DOHH2 (cell line): ENCODE measurements around the gene UBN1.

Experiments
- H3F3A ChIP-seq: fragments of 200-600 bp; sonication (generic), shearing (Covaris generic); 2 replicates; pipeline ENCODE4 v1.6.0; 2016; ENCODE audit warnings: antibody characterized with exemption, mild to moderate bottlenecking; ENCODE audit not compliant: control insufficient read depth, insufficient read depth
- H3K27ac ChIP-seq: fragments of 200-600 bp; sonication (generic); 2 replicates; pipeline ENCODE4 v1.5.1; 2014; ENCODE audit warnings: low read depth, mild to moderate bottlenecking, low read length, moderate library complexity
- H3K27me3 ChIP-seq: fragments of 200-600 bp; sonication (generic); 2 replicates; pipeline ENCODE4 v1.6.1; 2014; ENCODE audit warnings: mild to moderate bottlenecking, low read length, mixed read lengths; ENCODE audit not compliant: control insufficient read depth
- H3K36me3 ChIP-seq: fragments of 200-600 bp; sonication (generic); 2 replicates; pipeline ENCODE4 v1.6.1; 2014; ENCODE audit warnings: mild to moderate bottlenecking, low read length, moderate library complexity, mixed read lengths; ENCODE audit not compliant: control insufficient read depth
- H3K4me1 ChIP-seq: fragments of 200-600 bp; sonication (generic); 2 replicates; pipeline ENCODE4 v1.6.1; 2014; ENCODE audit warnings: mild to moderate bottlenecking, low read length, mixed read lengths; ENCODE audit not compliant: control insufficient read depth
- H3K4me2 ChIP-seq: fragments of 200-600 bp; sonication (generic); 2 replicates; pipeline ENCODE4 v1.6.0; 2014; ENCODE audit warnings: mild to moderate bottlenecking, low read length, moderate library complexity
- H3K4me3 ChIP-seq: fragments of 200-600 bp; sonication (generic); 2 replicates; pipeline ENCODE4 v1.5.1; 2014; ENCODE audit warnings: mild to moderate bottlenecking, low read length, mixed read lengths
- H3K79me2 ChIP-seq: fragments of 200-600 bp; sonication (generic); 2 replicates; pipeline ENCODE4 v1.6.1; 2014; ENCODE audit warnings: mild to moderate bottlenecking, low read length, mixed read lengths; ENCODE audit not compliant: control insufficient read depth
- H3K9me2 ChIP-seq: fragments of 200-600 bp; sonication (generic); replicated peaks from 2 replicates; pipeline ENCODE4 v1.6.1; 2014; ENCODE audit warnings: mild to moderate bottlenecking, low read length, mixed read lengths; ENCODE audit not compliant: control insufficient read depth
- H3K9me3 ChIP-seq: fragments of 200-600 bp; sonication (generic); 2 replicates; pipeline ENCODE4 v1.6.1; 2014; ENCODE audit warnings: antibody characterized with exemption, low read length, mixed read lengths; ENCODE audit not compliant: control insufficient read depth, insufficient read depth
- H4K20me1 ChIP-seq: fragments of 200-600 bp; sonication (generic); 2 replicates; pipeline ENCODE4 v1.6.0; 2014; ENCODE audit warnings: low read depth, mild to moderate bottlenecking, antibody characterized with exemption, low read length, moderate library complexity; ENCODE audit not compliant: control insufficient read depth, insufficient read depth
- CTCF ChIP-seq: fragments of 200-600 bp; sonication (generic); IDR thresholded peaks from one replicate; pipeline ENCODE4 v1.5.1; 2014; ENCODE audit warnings: antibody characterized with exemption, mild to moderate bottlenecking, low read depth, low read length; ENCODE audit not compliant: poor library complexity, severe bottlenecking
- EZH2phosphoT487 ChIP-seq: fragments of 200-600 bp; sonication (generic); IDR thresholded peaks from 2 replicates; pipeline ENCODE4 v1.6.1; 2017; ENCODE audit warnings: borderline replicate concordance, mild to moderate bottlenecking, antibody characterized with exemption, low read length, moderate library complexity, mixed read lengths

UBN1 gene

GRCh38 chr16:4859900-4860255 is 12.6 kb downstream of the UBN1 start:
- peaks cover 4% of the 10 kb centered on the region; the same call in 1 of the 2 replicates for H4K20me1 ChIP-seq
- no peaks in the 10 kb centered on the region for H3F3A ChIP-seq
- no peak overlapping the region for H3K4me3 ChIP-seq
- no peak overlapping the region for H3K27ac ChIP-seq
- no peaks in the 10 kb centered on the region for H3K9me3 ChIP-seq
- H3K4me1 ChIP-seq = no peaks in the 10 kb centered on the region
- peaks cover 91% of the 10 kb centered on the region for H3K36me3 ChIP-seq
- TF ChIP-seq EZH2phosphoT487 (no peak), CTCF (no peak)
- no peaks in the 10 kb centered on the region for H3K9me2 ChIP-seq
- no peaks in the 10 kb centered on the region for H3K27me3 ChIP-seq
- H3K79me2 ChIP-seq = peaks cover 59% of the 10 kb centered on the region
- no peak overlapping the region for H3K4me2 ChIP-seq

- Histone ChIP-seq H3K9me3 (no peaks in the 10 kb centered on the region), H3K36me3 (peaks cover 83% of the 10 kb centered on the region), H3K4me2 (no peak overlapping the region), H3K79me2 (peaks cover 63% of the 10 kb centered on the region), H4K20me1 (peaks cover 4% of the 10 kb centered on the region; the same call in 1 of the 2 replicates), H3F3A (no peaks in the 10 kb centered on the region), H3K4me1 (no peaks in the 10 kb centered on the region), H3K27me3 (no peaks in the 10 kb centered on the region), H3K4me3 (no peak overlapping the region), H3K27ac (no peak overlapping the region), H3K9me2 (no peaks in the 10 kb centered on the region)
- TF ChIP-seq CTCF (no peak), EZH2phosphoT487 (no peak)
These were observed 13.6 kb downstream of the UBN1 start for GRCh38 chr16:4860727-4861342.

DNA sequence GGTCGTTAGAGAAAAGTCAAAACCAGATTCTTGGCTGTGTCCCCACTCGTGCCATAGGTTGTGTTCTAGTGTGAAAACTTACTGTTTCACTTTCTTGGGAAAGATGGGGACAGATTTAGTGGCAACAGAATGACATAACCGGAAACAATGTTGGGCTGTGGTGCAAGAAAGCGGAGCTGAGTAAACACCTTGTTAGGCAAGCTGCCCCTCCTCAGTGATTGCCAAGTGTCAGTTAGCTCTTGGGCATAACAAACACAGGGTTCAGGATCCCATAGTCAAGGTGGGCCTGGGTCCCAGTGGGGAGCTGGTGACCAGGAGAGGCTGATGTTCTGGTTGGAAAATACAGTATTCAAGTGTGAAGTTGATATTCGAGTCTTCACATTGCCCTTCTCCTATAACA is 15.4 kb downstream of the UBN1 start:
- H3K36me3 ChIP-seq = peaks cover 69% of the 10 kb centered on the region
- H3K27ac ChIP-seq = no peak overlapping the region
- H3K4me2 ChIP-seq = no peak overlapping the region

More for the DNA sequence above, 15.4 kb downstream of the UBN1 start:
- Histone ChIP-seq H3K4me1 (no peaks in the 10 kb centered on the region), H4K20me1 (peaks cover 4% of the 10 kb centered on the region; the same call in 1 of the 2 replicates), H3K27me3 (no peaks in the 10 kb centered on the region), H3K79me2 (peaks cover 74% of the 10 kb centered on the region), H3K4me3 (no peak overlapping the region), H3F3A (no peaks in the 10 kb centered on the region), H3K9me2 (no peaks in the 10 kb centered on the region), H3K9me3 (no peaks in the 10 kb centered on the region)
- TF ChIP-seq CTCF = no peak
- no peak for TF ChIP-seq EZH2phosphoT487
